Stimulated activated CD4-positive, alpha-beta T cell treated with anti-CD3 and anti-CD28 coated beads, TNF-alpha, amount 100 ng/mL, for 4 hours (primary cell): ENCODE results near the gene SPOCK2.
"Not testable (repeated sequence)": the region's sequence is repeated elsewhere in the genome, so short reads cannot be mapped to it uniquely, and the experiment has no call there.

Source experiments
- DNase-seq, 3 experiments: peaks; one replicate each; pipeline ENCODE4 v3.0.0-alpha.2; 2020; ENCODE audit warnings: low read depth in 3 of 3

The SPOCK2 gene

GRCh38 chr10:72032409-72033162 lies 55.8 kb downstream of the SPOCK2 start:
- not testable (repeated sequence) for DNase-seq

DNA sequence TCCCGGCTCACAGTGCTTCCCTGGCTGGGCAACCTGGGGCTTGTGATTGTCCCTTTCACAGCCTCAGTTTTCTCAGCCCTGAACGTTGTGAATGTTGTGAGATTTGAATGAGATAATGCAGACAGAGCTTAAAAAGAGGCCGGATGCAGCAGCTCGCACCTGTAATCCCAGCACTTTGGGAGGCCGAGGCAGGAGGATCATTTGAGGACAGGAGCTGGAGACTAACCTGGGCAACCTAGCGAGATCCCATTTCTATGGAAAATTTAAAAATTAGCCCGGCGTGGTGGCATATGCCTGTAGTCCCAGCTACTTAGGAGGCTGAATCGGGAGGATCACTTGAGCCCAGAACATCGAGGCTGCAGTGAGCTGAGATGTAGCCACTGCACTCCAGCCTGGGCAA lies 56.6 kb downstream of the SPOCK2 start:
- no peak for DNase-seq

GRCh38 chr10:72030762-72031543 lies 57.4 kb downstream of the SPOCK2 start:
- no peak for DNase-seq

DNA sequence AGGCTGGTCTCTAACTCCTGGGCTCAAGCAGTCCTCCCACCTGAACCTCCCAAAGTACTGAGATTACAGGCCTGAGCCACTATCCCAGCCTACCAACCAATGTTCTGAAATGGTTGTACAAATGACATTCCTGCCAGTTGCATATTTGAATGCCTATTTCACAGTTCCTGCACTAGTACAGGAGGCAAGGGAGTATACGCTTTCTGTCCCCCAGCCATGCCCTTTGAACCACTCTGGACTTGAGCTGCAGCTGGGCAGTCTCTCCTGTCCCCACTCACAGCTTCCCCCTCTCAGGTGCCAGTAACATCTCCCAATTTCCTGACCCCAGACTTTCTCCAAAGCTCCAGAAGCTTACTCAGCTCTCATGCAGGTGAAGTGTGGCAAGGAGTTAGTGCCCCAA lies 58.9 kb downstream of the SPOCK2 start:
- no peak for DNase-seq

GRCh38 chr10:72027498-72027897 lies 60.9 kb downstream of the SPOCK2 start:
- no peak for DNase-seq

DNA sequence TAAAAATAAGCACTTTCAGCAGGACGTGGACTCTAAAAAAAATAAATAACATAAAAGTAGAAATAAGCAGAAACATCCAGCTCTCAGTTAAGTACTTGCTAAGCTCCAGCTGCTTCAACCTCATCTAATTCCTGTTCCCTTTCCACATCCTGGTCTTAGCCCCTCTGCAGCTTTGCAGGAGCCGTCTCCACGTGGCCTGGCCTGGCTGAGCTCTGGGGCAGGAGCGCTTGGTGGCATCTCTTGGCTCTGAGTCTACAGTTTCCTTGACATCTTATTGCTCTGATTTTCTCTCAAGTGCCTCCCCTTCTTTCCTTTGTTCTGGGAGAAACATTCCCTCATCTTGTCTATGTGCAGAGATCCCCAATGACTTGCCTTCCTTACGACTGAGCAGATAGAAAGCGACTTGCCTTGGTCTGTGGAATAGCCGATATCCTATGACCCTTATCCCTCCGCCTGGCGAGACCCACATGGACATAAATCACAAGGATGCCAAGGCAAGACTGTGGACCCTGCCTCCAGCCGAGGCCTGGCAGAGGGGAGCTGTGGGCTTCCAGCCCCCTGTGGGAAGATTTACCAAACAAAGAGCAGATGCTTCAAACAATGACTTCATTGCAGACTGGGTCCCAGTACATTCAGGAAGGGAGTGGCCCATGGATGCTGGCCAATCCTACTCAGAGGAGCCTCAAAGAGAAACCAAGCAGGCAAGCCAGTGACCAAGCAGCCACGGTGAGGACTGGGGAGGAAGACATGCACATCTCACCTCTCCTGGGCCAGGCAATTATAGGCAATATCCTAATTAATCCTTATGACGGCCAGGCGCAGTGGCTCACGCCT lies 61.9 kb downstream of the SPOCK2 start:
- no peak for DNase-seq

DNA sequence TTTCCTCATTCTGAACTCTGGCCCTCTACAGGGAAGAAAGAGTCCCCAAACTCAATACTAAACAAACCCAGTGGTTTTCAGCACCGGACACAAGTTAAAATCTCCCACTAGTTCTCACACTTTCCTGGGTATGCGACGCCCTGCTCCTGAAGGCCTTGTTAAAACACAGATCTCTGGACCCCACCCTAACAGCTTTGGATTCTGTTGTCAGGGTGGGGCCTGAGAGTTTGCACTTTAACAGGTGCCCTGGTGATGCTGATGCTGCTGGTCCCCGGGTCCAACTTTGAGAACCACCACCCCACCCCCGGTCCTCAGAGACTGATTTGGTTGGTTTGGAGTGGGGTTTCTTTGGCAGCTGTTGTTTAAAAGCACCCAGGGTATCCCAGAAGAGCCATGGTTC lies 62.5 kb downstream of the SPOCK2 start:
- no peak for DNase-seq

GRCh38 chr10:72025400-72025799 lies 63.0 kb downstream of the SPOCK2 start:
- DNase-seq = no peak

- DNase-seq = no peak
These were observed 63.8 kb downstream of the SPOCK2 start for GRCh38 chr10:72024596-72024995.

DNA sequence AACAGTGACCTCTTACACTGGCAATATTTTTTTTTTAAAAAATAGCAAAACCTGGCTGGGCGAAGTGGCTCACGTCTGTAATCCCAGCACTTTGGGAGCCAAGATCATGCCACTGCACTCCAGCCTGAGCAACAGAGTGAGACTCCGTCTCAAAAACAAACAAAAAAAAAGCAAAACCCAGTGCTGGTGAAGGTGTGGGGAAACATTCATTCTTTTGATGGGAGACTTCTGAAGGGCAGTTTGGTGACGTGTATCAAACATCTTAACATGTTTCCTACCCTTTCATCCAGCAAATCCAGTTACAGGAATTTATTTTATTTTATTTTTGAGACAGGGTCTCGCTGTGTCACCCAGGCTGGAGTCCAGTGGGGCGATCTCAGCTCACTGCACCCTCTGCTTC lies 66.1 kb downstream of the SPOCK2 start:
- DNase-seq = no peak

DNA sequence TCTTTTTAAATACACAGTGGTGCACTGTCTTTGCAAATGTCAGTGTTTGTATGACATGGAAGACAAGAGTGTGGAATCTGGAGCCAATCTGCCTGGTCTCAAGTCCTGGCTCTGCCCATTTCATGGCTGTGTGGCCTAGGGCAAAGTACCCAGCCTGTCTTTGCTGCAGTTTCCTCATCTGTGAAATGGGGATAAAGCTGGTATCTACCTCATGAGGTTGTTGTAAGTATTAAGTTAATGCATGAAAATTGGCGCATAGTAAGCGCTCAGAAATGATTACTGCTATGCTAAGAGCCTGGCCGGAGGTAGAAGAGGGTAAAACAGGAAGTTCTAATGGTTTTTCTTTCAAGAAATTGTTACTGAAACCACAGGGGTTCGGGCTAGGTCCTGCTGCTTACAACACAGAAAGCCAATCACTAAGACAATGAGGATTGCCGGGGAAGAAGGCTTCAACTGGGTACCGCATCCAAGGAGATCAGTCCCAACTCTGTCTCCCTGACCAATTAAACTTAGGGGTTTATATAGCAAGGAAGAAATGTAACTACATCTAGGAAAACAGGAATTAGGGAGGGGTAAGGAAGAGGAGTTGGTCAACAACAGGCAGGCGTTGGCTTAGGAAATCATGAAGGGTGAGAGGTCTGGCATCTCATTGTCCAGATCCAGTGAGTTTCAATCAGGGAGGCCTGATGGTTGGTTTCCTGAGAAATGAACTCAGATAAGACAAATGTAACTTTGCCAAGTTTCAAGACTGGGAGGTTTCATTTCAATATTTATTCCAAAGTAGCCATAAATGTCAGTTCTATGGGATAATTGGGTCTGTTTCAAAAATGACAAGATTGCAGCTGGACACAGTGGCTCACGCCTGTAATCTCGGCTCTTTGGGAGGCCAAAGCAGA lies 67.2 kb downstream of the SPOCK2 start:
- no peak for DNase-seq

DNA sequence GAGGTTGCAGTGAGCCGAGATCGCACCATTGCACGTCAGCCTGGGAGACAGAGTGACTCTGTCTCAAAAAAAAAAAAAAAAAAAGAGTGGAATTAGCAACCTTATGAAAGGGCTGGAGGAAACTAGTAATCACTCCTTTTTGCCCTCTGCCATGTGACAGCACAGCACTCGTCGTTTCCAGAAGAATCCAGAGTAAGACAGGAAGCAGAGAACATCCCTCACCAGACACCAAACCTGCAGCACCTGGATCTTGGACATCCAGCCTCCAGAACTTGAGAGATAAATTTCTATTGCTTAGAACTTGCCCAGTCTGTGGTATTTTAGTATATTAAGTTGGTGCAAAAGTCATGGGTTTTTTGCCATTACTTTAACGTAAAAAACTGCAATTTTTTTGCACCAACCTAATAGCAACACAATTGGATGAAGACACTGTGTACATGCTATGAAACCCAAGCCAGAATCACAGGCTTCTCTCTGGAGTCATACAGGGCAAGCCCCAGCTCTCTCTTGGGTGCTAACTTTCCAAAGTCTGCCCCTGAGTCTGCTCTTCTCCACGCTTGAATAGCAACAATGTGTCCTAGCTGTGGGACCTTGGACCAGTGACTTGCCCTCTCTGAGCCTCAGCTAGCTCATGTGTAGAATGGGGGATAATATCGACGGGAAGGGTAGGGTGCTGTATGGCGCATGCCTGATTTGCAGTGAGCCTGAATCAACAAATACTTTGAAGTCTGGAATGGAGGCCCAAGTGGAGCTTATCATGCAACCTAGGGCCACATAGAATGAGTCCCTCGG lies 69.1 kb downstream of the SPOCK2 start:
- DNase-seq = no peak

DNA sequence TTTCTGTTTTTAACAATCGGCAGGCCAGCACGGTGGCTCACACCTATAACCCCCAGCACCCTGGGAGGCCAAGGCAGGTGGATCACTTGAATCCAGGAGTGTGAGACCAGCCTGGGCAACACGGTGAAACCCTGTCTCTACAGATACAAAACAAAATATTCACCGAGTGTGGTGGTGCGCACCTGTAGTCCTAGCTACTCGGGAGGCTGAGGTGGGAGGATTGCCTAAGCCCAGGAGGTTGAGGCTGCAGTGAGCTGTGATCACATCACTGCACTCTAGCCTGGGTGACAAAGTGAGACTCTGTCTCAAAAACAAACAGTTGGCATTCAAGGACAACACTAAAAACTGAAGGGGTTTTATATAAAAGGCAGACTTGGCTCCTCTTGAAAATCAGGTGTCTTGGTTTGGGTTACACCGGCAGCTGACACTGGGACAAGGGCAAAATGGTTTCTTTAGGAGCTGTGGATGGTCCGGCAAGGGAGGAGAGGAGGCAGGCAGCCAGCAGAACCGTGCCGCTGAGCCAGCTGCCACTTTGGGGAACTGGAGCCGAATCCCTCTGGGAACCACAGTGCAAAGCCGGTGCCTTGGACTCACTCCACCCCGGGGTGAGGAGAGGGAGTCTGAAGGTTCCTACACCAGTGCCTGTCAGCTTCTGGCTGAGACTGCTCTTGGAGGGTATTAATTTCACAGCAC lies 71.6 kb downstream of the SPOCK2 start:
- DNase-seq = no peak

- DNase-seq = no peak
These were observed 72.5 kb downstream of the SPOCK2 start for GRCh38 chr10:72015841-72016240.

- no peak for DNase-seq
These were observed 73.4 kb downstream of the SPOCK2 start for GRCh38 chr10:72014785-72015480.

GRCh38 chr10:72014197-72014596 lies 74.2 kb downstream of the SPOCK2 start:
- DNase-seq = no peak

DNA sequence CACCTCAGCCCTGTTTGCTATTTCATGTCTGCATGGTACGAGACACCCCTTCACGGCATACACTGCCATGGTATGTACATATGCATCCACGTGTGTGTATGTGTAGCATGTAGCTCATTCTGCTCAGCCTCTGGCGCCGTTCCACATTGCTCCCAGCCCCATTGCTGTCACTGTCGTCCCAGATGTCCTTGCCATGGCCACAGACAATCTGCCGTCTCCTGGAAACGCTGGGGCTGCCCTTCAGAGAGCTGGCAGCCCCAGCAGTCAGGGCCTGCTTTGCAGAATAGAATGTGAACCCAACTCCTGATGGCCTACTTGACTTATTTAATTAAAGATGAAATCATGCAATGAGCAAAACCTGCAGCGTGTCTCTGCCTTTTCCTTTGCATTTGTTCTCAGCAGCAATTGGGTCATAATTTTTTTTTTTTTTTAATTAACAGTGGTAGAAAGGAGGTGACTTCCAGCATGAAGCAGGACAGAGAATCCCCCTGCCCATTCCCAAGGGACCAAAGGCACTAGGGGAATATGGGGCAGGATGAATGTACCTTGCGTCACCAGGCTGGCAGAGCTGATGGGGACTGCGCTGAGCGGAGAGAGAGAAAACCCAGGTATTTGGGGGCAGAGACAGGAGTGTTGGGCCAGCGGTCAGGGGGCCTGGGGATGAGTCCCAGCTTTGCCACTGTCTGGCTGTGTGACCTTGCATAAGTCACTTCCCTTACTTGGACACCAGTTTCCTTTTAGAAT lies 75.0 kb downstream of the SPOCK2 start:
- no peak for DNase-seq

DNA sequence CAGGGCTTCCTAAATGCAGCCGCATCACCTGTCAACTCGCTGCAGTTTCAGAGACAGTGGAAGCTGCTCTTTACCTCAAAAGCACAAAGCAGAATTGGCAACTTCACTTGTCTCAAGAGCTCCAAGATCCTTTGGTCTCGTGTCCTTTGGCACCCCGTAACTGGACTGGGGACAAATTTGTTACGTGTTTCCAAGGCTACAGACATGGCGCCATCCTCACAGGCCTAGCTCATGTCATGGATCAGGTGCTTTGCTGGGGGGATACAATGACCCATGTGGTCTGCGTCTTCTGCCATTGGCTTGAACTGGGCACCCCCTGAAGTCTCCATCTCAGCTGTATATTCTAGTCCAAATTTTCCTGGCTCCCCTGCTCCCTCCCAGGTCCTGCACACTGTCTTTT lies 75.6 kb downstream of the SPOCK2 start:
- no peak for DNase-seq
